GM12878 (cell line): ENCODE measurements around the gene ACSF3. TPM values are rescaled to one million over a fixed set of nuclear protein-coding genes. Genes with fewer than 3 reads are reported as not detected.

Experiments
- ATAC-seq: fragments of 200-7000 bp; cut with Tn5 transposase; 3 replicates; pipeline ENCODE4 v1.9.1; 2020; ENCODE audit warnings: mild to moderate bottlenecking, moderate library complexity
- BruUV-seq: library from RNA; stranded (reverse); fragments of 400-500 nt; replicated peaks from 2 replicates; lab custom pipeline; 2021; lab: Mats Ljungman, UMichigan
- CTCF ChIA-PET: fragments of 300-600 bp; sonication (Branson Sonifier 250); formaldehyde crosslinking; extraction: SDS; loops from one replicate; lab custom pipeline; 2021; ENCODE audit warnings: inconsistent platforms; lab: Yijun Ruan, JAX
- POLR2A ChIA-PET: fragments of 350-600 bp; formaldehyde crosslinking; extraction: SDS; loops from one replicate; lab custom pipeline; 2021; ENCODE audit warnings: inconsistent platforms; lab: Charles Lee
- RAD21 ChIA-PET: fragments of 300-600 bp; sonication (Branson Sonifier 250); formaldehyde crosslinking; loops from one replicate; lab custom pipeline; 2023; ENCODE audit warnings: antibody characterized with exemption; ENCODE audit not compliant: unreplicated experiment; lab: Charles Lee
- SMC1A ChIA-PET: fragments of 300-600 bp; sonication (Branson Sonifier 250); formaldehyde crosslinking; loops from one replicate; lab custom pipeline; 2023; ENCODE audit not compliant: unreplicated experiment, uncharacterized antibody; lab: Charles Lee
- DNase-seq: peaks from one replicate; pipeline ENCODE4 v3.0.0-alpha.2; 2011; ENCODE audit warnings: low read depth, low spot score
- FAIRE-seq: peaks from 3 replicates; lab custom pipeline; 2011; peaks lifted over from hg19 to GRCh38; lab: Jason Lieb, UNC
- H2AFZ ChIP-seq: 2 replicates; pipeline ENCODE4 v1.6.0; 2011; ENCODE audit warnings: low read depth, low read length, control low read depth; ENCODE audit not compliant: control insufficient read depth
- H3K27ac ChIP-seq: 2 replicates; pipeline ENCODE4 v1.5.1; 2011; ENCODE audit warnings: control low read depth; ENCODE audit not compliant: control insufficient read depth, insufficient read depth
- H3K27me3 ChIP-seq, 2 experiments: replicated peaks in 1 of 2; 2 replicates each; pipeline versions ENCODE4 v1.6.0 to v1.6.1; 2011; ENCODE audit warnings: low read length in 1 of 2; ENCODE audit not compliant: control insufficient read depth in 2 of 2, insufficient read depth in 2 of 2
- H3K36me3 ChIP-seq, 2 experiments: 2 replicates each; pipeline ENCODE4 v1.5.1; 2011; ENCODE audit warnings: low read length in 1 of 2; ENCODE audit not compliant: control insufficient read depth in 2 of 2, insufficient read depth in 2 of 2
- H3K4me1 ChIP-seq: 2 replicates; pipeline ENCODE4 v1.6.1; 2011; ENCODE audit warnings: mild to moderate bottlenecking, low read length, moderate library complexity, mixed read lengths; ENCODE audit not compliant: control insufficient read depth, insufficient read depth
- H3K4me2 ChIP-seq: 2 replicates; pipeline ENCODE4 v1.6.0; 2011; ENCODE audit warnings: control low read depth; ENCODE audit not compliant: control insufficient read depth, insufficient read depth
- H3K4me3 ChIP-seq: fragments of 200-600 bp; sonication (generic); 2 replicates; pipeline ENCODE4 v1.5.1; 2016
- H3K79me2 ChIP-seq: 2 replicates; pipeline ENCODE4 v1.6.0; 2011; ENCODE audit warnings: low read length; ENCODE audit not compliant: control insufficient read depth, insufficient read depth
- H3K9ac ChIP-seq: 2 replicates; pipeline ENCODE4 v1.8.0; 2011; ENCODE audit warnings: low read length, control low read depth, mixed read lengths; ENCODE audit not compliant: control insufficient read depth, insufficient read depth
- H3K9me3 ChIP-seq: replicated peaks from 3 replicates; pipeline ENCODE4 v1.5.1; 2011; ENCODE audit warnings: mild to moderate bottlenecking, low read length; ENCODE audit not compliant: control insufficient read depth, insufficient read depth
- H4K20me1 ChIP-seq: 2 replicates; pipeline ENCODE4 v1.6.0; 2011; ENCODE audit not compliant: control insufficient read depth, insufficient read depth
- ATF3 ChIP-seq: IDR thresholded peaks from 2 replicates; pipeline ENCODE4 v1.6.1; 2011; ENCODE audit warnings: low read depth, mild to moderate bottlenecking, low read length, moderate library complexity, borderline replicate concordance; ENCODE audit errors: extremely low read depth
- BRCA1 ChIP-seq: IDR thresholded peaks from 2 replicates; pipeline ENCODE4 v1.6.1; 2011; ENCODE audit warnings: low read depth, low read length, improper control_type of control experiment
- CBFB ChIP-seq: IDR thresholded peaks from 2 replicates; pipeline ENCODE4 v1.6.1; 2016; ENCODE audit warnings: antibody characterized with exemption, low read depth
- CEBPB ChIP-seq, 2 experiments: fragments of 150-350 bp in 1 of 2; IDR thresholded peaks; 2 replicates each; pipeline ENCODE4 v1.6.1; 2012 to 2014; ENCODE audit warnings: low read depth in 2 of 2, low read length in 2 of 2, borderline replicate concordance in 1 of 2, inconsistent platforms in 1 of 2
- KLF5 ChIP-seq: fragments of 450-650 bp; IDR thresholded peaks from 2 replicates; pipeline ENCODE4 v1.6.1; 2014; ENCODE audit warnings: mild to moderate bottlenecking; ENCODE audit not compliant: partially characterized antibody
- NR2C1 ChIP-seq: fragments of 450-650 bp; IDR thresholded peaks from 2 replicates; pipeline ENCODE4 v1.6.1; 2017; ENCODE audit warnings: antibody characterized with exemption, mild to moderate bottlenecking, moderate library complexity
- NRF1 ChIP-seq: conservative IDR thresholded peaks from 2 replicates; pipeline ENCODE4 v1.6.1; 2011; ENCODE audit warnings: mild to moderate bottlenecking, low read depth, low read length, improper control_type of control experiment
- PAX5 ChIP-seq: IDR thresholded peaks from 2 replicates; pipeline ENCODE4 v1.6.1; 2011; ENCODE audit warnings: low read depth, low read length, borderline replicate concordance
- POLR2AphosphoS5 ChIP-seq: IDR thresholded peaks from 2 replicates; pipeline ENCODE4 v1.6.1; 2011; ENCODE audit warnings: mild to moderate bottlenecking, low read length, inconsistent platforms
- SUPT20H ChIP-seq: IDR thresholded peaks from 2 replicates; pipeline ENCODE4 v1.6.1; 2011; ENCODE audit warnings: low read depth, mild to moderate bottlenecking, low read length, moderate library complexity, borderline replicate concordance; ENCODE audit not compliant: control insufficient read depth
- USF2 ChIP-seq: IDR thresholded peaks from 2 replicates; pipeline ENCODE4 v1.6.1; 2011; ENCODE audit warnings: low read depth, low read length, improper control_type of control experiment, borderline replicate concordance
- ZBED1 ChIP-seq: IDR thresholded peaks from 2 replicates; pipeline ENCODE4 v1.6.1; 2016; ENCODE audit warnings: borderline replicate concordance
- WGBS: methylation state at CpG from one replicate; pipeline ENCODE4 v1.1.6; 2016; ENCODE audit warnings: low lambda C conversion rate; ENCODE audit not compliant: insufficient replicate concordance, insufficient coverage; ENCODE audit errors: missing lambda C conversion rate; 5-methylcytosine and 5-hydroxymethylcytosine counted together
- in situ Hi-C: fragments of 300-500 bp; cut with MboI; formaldehyde crosslinking; loops from 9 replicates; pipeline ENCODE4 v1.14.3; 2018; ENCODE audit warnings: mixed read lengths
- intact Hi-C: fragments of 100-400 bp; cut with micrococcal nuclease; formaldehyde crosslinking; loops from one replicate; pipeline ENCODE4 v1.14.2; 2022; ENCODE audit not compliant: unreplicated experiment
- polyA plus RNA-seq, 11 experiments: library from polyadenylated mRNA; depleted of rRNA in 4 of 11; unstranded in 6 of 11; stranded (reverse) in 5 of 11; fragments of >200 nt; fragmentation: Nextera tagmentation in 4 of 11; fragmentation: Illumina TruSeq in 1 of 11; extraction: Ambion mirVana in 4 of 11; extraction: Trizol in 1 of 11; gene quantifications; 1 replicate in 1 of 11; 2 replicates in 10 of 11; pipeline versions ENCODE4 v1.2.1 to v1.2.3, GENCODE V29; 2011 to 2016; ENCODE audit warnings: inconsistent platforms in 2 of 11, missing spikeins in 2 of 11, low read depth in 1 of 11
- total RNA-seq, 4 experiments: library from RNA; depleted of rRNA in 3 of 4; stranded (reverse); fragments of >200 nt in 3 of 4; fragmentation: Illumina TruSeq in 1 of 4; extraction: Trizol in 1 of 4; gene quantifications; 2 replicates each; pipeline versions ENCODE4 v1.2.1 to v1.2.3, GENCODE V29; 2013 to 2021
- TF ChIP-seq, protein P1 (sequence below): fragments of 450-650 bp; IDR thresholded peaks from 2 replicates; pipeline ENCODE4 v1.6.1; 2018; ENCODE audit warnings: mild to moderate bottlenecking, low read depth, moderate library complexity; ENCODE audit not compliant: partially characterized antibody

The ACSF3 gene
- total and polyA plus RNA-seq, 10 of the 15 experiments (the other 5 are each of a cell fraction or from before 2014, with no cell fraction given): 1.0 to 44.4 (median 25.8) TPM

DNA sequence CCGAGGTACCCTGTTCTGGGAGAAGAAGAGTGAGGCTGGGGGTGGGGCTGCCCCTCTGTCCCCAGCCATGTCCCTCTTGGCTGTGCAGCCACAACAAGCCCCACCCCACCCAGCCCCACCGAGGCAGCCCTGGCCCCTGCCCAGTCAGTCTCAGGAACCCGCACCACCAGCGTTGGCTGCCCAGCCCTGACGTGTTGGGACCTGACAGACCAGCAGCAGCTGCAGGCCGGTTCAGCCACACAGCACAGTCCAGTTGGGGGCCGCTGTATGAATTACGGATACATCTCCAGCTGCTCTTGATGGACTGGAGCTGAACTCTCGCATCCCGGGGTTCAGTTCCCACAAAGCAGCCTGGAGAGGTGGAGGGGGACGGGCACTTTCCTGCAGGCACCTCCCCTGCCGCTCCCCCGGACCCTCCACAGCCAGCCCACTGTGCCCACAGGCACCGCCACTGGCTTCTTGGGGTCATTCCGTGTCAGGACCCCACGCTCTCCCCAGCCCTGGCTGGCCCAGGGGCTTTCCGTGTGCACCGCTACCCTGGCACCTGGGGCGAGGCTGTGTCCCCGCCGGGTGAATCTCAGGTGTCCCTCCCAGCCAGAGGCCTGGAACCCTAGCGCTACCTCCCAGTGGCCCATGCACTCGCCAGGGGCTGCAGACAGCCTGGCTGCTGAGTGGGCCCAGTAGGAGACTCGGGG is 84.9 kb downstream of the ACSF3 start (continued):
- TF ChIP-seq CEBPB (IDR thresholded peaks at IDR 0.05; ENCODE audit: borderline replicate concordance in 1 of 2, low read depth in 2 of 2, low read length in 2 of 2) (no peak), KLF5 (no peak), POLR2AphosphoS5 (no peak)

GRCh38 chr16:89179148-89179484 is 85.5 kb downstream of the ACSF3 start:
- FAIRE-seq (no peak), DNase-seq (no peak)
- Histone ChIP-seq H3K9me3 (no peaks in the 10 kb centered on the region), H3K9ac (no peak overlapping the region), H3K4me2 (no peak overlapping the region)
- in situ Hi-C loops: no loop called here
- 48% methylated on average over 14 of the region's 19 CpGs for WGBS
- ChIA-PET CTCF (interaction anchor here (0.6 kb wide), 1 partner anchor 19 kb away, joined by 3 read pairs; no protein-coding TSS in a partner anchor), RAD21 (no interaction called here)
- TF ChIP-seq ATF3 (no peak), SUPT20H (no peak), BRCA1 (no peak), PAX5 (no peak), CEBPB (IDR thresholded peaks at IDR 0.05; ENCODE audit: borderline replicate concordance in 1 of 2, low read depth in 2 of 2, low read length in 2 of 2) (no peak), NRF1 (no peak), ZBED1 (no peak), NR2C1 (no peak), CBFB (no peak), USF2 (no peak)
- TF ChIP-seq, protein P1, sequence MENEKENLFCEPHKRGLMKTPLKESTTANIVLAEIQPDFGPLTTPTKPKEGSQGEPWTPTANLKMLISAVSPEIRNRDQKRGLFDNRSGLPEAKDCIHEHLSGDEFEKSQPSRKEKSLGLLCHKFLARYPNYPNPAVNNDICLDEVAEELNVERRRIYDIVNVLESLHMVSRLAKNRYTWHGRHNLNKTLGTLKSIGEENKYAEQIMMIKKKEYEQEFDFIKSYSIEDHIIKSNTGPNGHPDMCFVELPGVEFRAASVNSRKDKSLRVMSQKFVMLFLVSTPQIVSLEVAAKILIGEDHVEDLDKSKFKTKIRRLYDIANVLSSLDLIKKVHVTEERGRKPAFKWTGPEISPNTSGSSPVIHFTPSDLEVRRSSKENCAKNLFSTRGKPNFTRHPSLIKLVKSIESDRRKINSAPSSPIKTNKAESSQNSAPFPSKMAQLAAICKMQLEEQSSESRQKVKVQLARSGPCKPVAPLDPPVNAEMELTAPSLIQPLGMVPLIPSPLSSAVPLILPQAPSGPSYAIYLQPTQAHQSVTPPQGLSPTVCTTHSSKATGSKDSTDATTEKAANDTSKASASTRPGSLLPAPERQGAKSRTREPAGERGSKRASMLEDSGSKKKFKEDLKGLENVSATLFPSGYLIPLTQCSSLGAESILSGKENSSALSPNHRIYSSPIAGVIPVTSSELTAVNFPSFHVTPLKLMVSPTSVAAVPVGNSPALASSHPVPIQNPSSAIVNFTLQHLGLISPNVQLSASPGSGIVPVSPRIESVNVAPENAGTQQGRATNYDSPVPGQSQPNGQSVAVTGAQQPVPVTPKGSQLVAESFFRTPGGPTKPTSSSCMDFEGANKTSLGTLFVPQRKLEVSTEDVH: no peak
- TF ChIP-seq, all 136 proteins: peak for 0
- no peak overlapping the region for H3K27ac ChIP-seq
- H3K4me3 ChIP-seq: no peak overlapping the region
- BruUV-seq: no TSS peak
- H3K4me1 ChIP-seq: no peaks in the 10 kb centered on the region
- intact Hi-C loops: no loop called here
- no peak for ATAC-seq
- H3K27me3 ChIP-seq: no peaks in the 10 kb centered on the region; a peak in 1 of 4 replicates
- no peak overlapping the region for H2AFZ ChIP-seq
- no peaks in the 10 kb centered on the region for H4K20me1 ChIP-seq
- no peaks in the 10 kb centered on the region for H3K36me3 ChIP-seq
- SMC1A ChIA-PET: no interaction called here
- POLR2A ChIA-PET: no interaction called here
- no peaks in the 10 kb centered on the region for H3K79me2 ChIP-seq
